ENCODE data around the gene CC2D1B.
"Not testable (repeated sequence)": the region's sequence is repeated elsewhere in the genome, so short reads cannot be mapped to it uniquely, and the experiment has no call there.

CC2D1B gene, protein sequence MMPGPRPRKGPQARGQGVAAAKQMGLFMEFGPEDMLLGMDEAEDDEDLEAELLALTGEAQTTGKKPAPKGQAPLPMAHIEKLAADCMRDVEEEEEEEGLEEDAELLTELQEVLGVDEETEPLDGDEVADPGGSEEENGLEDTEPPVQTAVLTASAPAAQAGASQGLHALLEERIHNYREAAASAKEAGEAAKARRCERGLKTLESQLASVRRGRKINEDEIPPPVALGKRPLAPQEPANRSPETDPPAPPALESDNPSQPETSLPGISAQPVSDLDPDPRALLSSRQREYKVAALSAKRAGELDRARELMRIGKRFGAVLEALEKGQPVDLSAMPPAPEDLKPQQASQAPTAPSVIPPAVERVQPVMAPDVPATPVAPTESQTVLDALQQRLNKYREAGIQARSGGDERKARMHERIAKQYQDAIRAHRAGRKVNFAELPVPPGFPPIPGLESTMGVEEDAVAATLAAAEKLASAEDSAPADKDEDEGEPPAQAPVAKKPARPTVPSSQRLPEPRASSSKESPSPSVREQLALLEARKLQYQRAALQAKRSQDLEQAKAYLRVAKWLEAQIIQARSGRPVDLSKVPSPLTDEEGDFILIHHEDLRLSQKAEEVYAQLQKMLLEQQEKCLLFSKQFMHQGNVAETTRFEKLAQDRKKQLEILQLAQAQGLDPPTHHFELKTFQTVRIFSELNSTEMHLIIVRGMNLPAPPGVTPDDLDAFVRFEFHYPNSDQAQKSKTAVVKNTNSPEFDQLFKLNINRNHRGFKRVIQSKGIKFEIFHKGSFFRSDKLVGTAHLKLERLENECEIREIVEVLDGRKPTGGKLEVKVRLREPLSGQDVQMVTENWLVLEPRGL

DNA sequence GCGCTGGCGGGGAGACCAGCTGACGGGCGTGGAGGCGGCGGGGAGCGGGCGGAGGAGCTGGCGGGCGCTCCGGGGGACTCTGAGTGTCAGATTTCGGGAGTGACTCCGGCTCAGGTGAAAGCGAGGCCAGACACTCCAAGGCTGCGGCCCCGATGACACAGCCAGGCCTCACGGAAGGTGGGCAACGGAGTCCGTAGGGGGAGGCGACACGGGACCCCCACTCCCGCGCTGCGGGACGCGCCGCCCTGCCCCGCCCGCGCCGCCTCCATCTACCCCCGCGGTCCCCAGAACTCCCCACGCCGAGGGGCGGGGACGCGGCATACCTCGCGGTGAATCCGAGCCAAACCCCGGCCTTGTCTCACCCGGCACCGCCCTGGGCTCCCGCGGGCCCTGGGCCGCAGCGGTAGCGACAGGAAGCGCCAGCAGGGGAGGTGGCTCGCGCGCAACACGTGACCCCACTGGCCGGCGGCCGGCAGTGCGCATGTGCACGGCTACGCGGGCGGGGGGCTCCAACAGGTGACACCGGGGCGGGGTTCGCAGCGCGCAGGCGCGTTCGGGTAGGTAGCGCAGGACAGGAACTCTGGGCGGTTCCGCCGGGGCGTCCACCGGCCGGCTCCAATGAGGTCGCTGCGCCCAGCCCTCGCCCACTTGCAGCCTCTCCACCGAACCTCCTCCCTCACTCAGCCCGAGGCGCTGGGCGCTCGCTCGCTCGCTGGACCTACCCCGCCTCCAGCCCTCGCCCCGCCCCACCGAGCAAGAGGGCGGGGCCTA is at the start of gene CC2D1B:
TSS of gene CC2D1B (minus strand) at position 460 of the 771 bp plus-strand sequence. CDS start 1,585 bp downstream, outside the sequence.
- peak; percentile 81 to 87 for DNase-seq (ENCODE audit: low read depth in 2 of 2)

- DNase-seq (ENCODE audit: low read depth in 2 of 2), result no peak
Observed at GRCh38 chr1:52414942-52415341, 48.9 kb upstream of the CC2D1B start.

DNA sequence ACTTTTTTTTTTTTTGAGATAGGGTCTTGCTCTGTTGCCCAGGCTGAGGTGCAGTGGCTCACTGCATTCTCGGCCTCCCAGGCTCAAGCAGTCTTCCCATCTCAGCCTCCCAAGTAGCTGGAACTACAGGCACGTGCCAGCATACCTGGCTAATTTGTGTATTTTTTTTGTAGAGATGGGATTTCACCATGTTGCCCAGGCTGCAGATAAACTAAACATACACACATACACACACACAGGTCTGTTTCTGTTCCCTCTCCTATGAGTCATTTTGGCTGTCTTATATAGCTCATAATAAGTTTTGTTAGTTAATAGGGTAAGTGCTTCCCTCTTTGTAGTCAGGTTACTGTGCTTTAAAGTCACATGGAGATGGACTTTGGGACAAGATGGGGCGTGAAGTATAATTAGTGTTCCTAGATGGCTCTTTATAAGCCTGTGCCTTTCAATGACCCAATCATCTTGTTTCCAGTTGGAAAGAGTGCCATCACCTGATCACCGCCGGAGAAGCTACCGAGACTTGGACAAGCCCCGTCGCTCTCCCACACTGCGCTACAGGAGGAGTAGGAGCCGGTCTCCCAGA is 47.5 kb upstream of the CC2D1B start:
- DNase-seq (ENCODE audit: low read depth in 2 of 2), result no peak

DNA sequence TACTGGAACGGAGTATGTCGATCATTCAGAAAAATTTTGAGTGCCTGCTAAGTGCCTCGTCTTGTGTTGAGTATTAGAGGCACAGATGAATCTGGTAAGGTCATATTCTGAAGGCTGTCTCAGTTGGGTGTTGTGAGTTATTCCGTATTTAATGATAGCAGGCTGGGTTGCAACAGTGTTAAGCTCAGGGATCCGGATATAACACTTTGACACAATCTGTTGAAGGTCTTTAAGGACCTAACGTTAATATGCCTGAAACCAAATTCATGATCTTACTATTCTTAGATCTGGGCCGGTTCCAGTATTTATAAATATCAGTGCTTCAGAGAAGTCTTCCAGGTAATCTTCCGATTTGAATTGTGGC is 39.0 kb upstream of the CC2D1B start:
- DNase-seq (ENCODE audit: low read depth in 2 of 2), result no peak

GRCh38 chr1:52404116-52404974 is 38.3 kb upstream of the CC2D1B start, which contains the start of the genes ORC1 and PRPF38A:
Gene ORC1, minus strand, starts transcription at chr1:52404423. Its CDS starts 2,200 bp downstream, at chr1:52402223.
Gene PRPF38A, plus strand, starts transcription at chr1:52404602. Its CDS starts 148 bp downstream, at chr1:52404750.
- DNase-seq (ENCODE audit: low read depth in 2 of 2), result peak; percentile 88 to 89

GRCh38 chr1:52403566-52404115 is 37.6 kb upstream of the CC2D1B start:
- peak; percentile 18 to 26 for DNase-seq (ENCODE audit: low read depth in 2 of 2)

DNA sequence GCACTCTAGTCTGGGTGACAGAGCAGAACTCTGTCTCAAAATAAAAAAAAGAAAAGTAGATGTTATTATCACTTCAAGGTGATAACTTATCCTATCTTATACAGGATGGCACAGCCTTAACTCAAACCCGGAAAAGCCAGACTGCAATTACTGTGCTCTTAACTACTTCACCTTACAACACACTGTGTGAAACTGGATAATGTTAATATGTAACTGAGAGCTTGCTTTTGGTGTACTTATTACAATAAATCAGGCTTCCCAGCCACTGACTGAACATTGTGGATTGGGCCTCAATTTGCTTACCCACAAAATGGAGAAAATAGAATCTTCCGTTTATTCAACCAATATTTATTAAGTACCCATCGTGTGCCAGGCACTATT is 36.8 kb upstream of the CC2D1B start:
- no peak for DNase-seq (ENCODE audit: low read depth in 2 of 2)

GRCh38 chr1:52400131-52400530 is 34.1 kb upstream of the CC2D1B start:
- DNase-seq (ENCODE audit: low read depth in 2 of 2), result no peak

GRCh38 chr1:52399629-52400028 is 33.6 kb upstream of the CC2D1B start:
- no peak for DNase-seq (ENCODE audit: low read depth in 2 of 2)

GRCh38 chr1:52393174-52393573 is 27.2 kb upstream of the CC2D1B start:
- no peak for DNase-seq (ENCODE audit: low read depth in 2 of 2)

DNA sequence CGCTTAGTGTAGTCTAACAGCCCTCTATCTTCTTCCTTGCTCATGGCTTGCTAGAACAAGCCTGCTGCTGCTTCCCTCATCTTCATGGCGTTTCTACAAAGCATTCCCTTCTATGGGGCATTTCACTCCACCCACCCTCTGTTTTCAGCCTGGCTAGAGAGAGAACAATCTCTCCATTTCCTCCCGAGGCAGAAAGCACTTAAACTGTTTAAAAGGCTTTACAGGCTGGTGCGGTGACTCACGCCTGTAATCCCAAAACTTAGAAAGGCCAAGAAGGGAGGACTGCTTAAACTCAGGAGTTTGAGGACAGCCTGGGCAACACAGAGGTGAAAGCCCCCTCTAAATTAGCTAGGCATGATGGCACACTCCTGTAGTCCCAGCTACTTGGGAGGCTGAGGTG is 20.5 kb upstream of the CC2D1B start:
- no peak for DNase-seq (ENCODE audit: low read depth in 2 of 2)

DNA sequence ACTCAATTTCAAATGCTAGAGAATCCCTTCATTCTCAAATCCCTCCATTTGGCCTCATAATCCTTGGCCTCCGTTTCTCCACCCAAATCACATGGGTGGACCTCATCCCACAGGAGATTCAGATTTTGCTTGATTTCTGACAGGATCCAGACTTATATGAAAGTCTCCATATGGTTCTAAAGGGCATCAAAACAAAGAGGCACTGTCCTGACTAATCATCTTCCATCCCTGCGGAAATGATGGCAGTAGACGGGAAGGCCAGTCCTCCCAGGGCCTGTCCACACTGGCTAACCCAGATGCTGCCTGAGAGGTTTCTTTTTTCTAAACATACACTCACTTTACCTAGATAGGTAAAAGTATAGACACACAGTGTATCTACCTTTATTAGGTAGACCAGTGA is 19.4 kb upstream of the CC2D1B start:
- DNase-seq (ENCODE audit: low read depth in 2 of 2), result no peak

- DNase-seq (ENCODE audit: low read depth in 2 of 2), result not testable (repeated sequence)
Observed at GRCh38 chr1:52369851-52370250, 3.8 kb upstream of the CC2D1B start.

GRCh38 chr1:52368383-52369172 is 2.6 kb upstream of the CC2D1B start:
- DNase-seq (ENCODE audit: low read depth in 2 of 2), result no peak

DNA sequence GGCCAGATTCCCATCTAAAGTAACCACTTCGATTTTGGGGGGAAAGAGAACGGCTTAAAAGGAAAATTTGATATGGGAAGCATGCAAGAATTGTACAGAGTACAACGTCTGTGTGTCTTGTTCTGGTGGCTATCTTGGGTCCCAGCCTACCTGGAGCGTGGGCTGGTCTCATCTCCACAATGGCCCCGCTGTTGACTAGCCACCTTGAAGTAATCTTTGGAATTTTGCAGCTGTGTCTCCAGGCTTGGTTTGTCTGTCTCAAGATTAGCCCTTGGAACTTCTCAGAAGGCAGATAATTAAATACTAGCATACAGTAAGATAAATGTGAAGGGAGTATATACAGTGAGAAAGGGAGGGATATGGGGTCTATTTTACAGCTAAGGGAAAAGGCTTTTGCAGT is 1.3 kb upstream of the CC2D1B start:
- no peak for DNase-seq (ENCODE audit: low read depth in 2 of 2)

DNA sequence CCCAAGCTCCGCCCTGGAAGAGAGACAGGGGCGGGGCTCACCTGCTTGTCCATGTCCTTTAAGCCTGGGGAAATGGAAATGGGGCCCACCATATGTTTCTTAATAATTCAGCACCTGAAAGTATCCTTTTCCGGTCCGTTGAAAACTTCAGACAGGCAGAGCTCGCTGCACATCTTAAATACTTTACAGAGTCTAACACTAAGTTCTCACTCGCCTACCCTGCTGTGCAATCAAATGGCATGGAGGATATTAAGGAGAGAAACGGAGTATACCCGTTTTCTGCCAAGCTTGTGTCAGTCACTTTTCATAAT is 467 bp upstream of the CC2D1B start:
- no peak for DNase-seq (ENCODE audit: low read depth in 2 of 2)

GRCh38 chr1:52365071-52365745 is 797 bp downstream of the CC2D1B start:
- DNase-seq (ENCODE audit: low read depth in 2 of 2), result peak in 1 of 2 experiments; percentile 28

DNA sequence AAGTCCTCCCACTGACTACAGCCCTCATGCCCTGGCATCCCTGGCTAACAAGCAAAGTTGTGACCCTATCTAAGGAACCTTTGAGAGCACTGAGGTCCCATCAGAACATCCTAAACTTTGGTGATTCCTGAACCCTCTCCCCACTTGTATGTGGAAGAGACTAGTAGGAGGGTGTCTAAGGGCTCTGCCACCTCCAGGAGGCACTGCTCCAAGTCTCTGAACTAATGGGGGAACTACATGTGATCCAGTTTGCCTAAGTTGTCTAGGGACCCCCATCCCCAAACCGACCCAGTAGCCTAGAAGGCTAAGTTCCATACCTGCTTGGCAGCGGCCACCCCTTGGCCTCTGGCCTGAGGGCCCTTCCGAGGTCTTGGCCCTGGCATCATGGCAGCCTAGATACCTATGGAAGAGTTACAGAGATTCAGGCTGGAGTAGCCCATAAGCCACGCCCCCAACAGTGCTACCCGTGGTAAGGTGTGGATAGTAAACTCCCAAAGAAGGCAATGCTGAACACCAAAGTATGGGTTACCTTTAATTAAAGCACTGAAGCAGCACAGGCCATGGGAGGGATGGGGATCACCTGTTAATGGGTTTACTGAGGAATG is 1.7 kb downstream of the CC2D1B start:
- DNase-seq (ENCODE audit: low read depth in 2 of 2), result no peak

DNA sequence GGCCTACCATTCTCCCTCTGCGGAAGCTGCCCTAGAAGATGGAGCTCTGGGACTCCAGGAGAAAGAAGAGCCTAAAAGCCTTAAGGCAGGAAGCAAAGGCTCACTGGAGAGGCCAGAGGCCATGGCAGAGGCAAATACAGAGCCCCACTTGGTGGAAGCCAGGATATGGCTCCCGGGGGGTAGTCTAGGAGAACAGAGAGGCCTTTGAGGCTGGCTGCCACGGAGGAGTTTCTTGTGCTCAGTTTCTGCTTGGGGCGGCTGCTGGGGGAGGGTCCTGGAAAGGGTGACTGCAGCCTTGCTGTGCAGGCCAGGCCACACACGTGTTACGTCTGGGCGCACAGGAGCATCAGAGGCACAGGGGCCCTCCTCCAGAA is 5.4 kb downstream of the CC2D1B start:
- DNase-seq (ENCODE audit: low read depth in 2 of 2), result no peak
